ENCODE results near the gene CDK14. TPM values are rescaled to one million over a fixed set of nuclear protein-coding genes. Genes with fewer than 3 reads are reported as not detected.
"Not testable (repeated sequence)": the region's sequence is repeated elsewhere in the genome, so short reads cannot be mapped to it uniquely, and the experiment has no call there.

The CDK14 gene
- total RNA-seq, 4 donors from 2014 or later, result 0.18 to 74.3 (median 7.3) TPM

GRCh38 chr7:91164506-91164905 is 568.4 kb downstream of the CDK14 start:
- Histone ChIP-seq H3K27ac (no peak overlapping the region), H3K36me3 (no peaks in the 10 kb centered on the region)
- no peak for TF ChIP-seq POLR2A (IDR thresholded peaks at IDR 0.05)
- TF ChIP-seq, protein P1, sequence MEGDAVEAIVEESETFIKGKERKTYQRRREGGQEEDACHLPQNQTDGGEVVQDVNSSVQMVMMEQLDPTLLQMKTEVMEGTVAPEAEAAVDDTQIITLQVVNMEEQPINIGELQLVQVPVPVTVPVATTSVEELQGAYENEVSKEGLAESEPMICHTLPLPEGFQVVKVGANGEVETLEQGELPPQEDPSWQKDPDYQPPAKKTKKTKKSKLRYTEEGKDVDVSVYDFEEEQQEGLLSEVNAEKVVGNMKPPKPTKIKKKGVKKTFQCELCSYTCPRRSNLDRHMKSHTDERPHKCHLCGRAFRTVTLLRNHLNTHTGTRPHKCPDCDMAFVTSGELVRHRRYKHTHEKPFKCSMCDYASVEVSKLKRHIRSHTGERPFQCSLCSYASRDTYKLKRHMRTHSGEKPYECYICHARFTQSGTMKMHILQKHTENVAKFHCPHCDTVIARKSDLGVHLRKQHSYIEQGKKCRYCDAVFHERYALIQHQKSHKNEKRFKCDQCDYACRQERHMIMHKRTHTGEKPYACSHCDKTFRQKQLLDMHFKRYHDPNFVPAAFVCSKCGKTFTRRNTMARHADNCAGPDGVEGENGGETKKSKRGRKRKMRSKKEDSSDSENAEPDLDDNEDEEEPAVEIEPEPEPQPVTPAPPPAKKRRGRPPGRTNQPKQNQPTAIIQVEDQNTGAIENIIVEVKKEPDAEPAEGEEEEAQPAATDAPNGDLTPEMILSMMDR (IDR thresholded peaks at IDR 0.05), result no peak

DNA sequence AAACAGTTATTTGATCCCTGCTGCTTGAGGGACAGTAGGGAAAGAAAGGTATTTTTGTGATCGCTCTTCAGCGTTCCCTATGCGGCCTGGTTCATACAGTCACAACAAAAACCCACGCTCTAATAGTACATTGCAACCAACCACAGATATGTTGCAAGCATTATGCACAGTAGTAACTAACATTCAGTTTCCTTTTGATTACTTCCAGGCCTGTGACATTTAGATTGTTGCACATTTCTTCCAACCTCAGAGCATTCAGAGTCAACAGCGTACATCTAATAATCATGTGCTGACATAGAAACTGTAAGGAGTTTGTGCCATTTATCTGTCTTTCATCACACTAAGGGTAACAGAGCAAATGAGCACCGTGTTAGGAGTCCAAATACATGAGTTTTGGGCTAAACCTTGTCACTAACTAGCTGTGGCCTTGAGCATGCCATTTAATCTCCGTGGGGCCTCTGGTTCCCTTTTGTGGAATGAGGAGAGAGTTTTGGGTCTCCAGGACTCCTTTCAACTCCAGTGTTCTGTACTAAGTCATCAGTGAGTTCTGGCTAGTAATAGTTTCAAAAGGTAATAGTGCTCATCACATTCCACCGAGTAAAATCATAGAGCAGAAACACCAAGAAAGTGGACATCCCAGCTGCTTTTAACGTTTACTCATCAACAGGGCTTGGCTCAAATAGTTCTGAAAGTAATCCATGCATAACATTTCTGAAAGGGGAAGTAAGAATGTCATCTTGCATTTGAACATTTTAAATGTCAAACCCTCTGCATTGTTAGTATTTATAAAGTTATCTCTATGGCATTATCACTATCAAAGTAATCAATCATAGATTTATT is 569.1 kb downstream of the CDK14 start:
- Histone ChIP-seq H3K9me3 (no peaks in the 10 kb centered on the region), H3K4me3 (no peak overlapping the region), H3K27ac (peak overlapping the region in 1 of 4 donors; percentile 5), H3K27me3 (no peaks in the 10 kb centered on the region), H3K36me3 (no peaks in the 10 kb centered on the region), H3K4me1 (no peaks in the 10 kb centered on the region)
- TF ChIP-seq, protein P1 (IDR thresholded peaks at IDR 0.05), result no peak
- no peak for TF ChIP-seq POLR2A (IDR thresholded peaks at IDR 0.05)
- no peak for DNase-seq

More at GRCh38 chr7:91164506-91164905, 568.4 kb downstream of the CDK14 start:
- no peaks in the 10 kb centered on the region for H3K4me1 ChIP-seq
- no peak for DNase-seq
- no peaks in the 10 kb centered on the region for H3K27me3 ChIP-seq
- no peaks in the 10 kb centered on the region for H3K9me3 ChIP-seq
- no peak overlapping the region for H3K4me3 ChIP-seq

GRCh38 chr7:91165846-91166230 is 569.7 kb downstream of the CDK14 start:
- Histone ChIP-seq H3K36me3 (no peaks in the 10 kb centered on the region), H3K4me1 (no peaks in the 10 kb centered on the region), H3K27me3 (no peaks in the 10 kb centered on the region), H3K9me3 (no peaks in the 10 kb centered on the region), H3K27ac (no peak overlapping the region), H3K4me3 (no peak overlapping the region)
- no peak for TF ChIP-seq POLR2A (IDR thresholded peaks at IDR 0.05)
- TF ChIP-seq, protein P1 (IDR thresholded peaks at IDR 0.05), result no peak
- DNase-seq, result no peak

DNA sequence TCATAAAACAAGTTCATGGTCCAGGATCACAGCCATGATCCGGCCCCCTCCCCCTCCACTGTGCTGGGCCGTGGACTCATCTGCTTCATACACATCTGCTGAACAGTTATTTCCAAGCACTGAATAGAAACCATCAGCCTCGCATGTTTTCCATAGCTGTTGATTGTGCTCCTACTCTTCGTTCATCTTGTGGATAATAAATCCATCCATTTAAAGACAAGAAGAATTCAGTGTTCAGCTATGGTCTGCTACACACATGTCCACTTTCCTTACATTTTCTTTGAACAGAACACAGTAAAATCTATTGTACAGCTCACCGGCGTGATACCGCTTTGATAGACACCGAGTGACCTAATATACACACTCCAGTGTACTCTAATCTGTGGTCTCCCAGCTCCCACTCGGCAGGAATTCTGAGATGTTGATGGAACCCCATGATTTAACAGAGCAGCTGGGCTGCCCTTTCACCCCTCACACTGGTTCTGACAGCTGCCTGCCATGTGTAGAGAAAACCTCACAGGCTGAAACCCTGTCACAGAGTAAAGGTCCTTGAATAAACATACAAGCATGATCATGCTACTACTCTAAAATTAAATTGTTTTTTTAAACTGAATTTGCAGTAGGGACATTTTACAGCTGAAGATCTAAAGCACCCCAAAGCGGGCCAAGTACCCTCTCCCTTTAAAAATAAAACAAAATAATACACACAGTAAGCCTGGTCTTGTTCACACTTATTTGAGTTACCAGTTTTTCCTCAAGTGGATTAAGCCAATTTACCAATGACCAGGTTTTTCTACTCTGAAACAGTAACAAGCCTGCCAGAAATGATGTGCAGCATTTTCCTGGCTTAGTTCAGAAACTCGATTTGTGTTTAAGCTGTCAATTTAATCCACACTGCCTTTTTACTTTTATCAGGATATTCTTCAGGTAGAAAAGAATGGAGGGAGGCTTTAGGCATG is 573.0 kb downstream of the CDK14 start:
- TF ChIP-seq POLR2A (IDR thresholded peaks at IDR 0.05), result no peak
- TF ChIP-seq, protein P1 (IDR thresholded peaks at IDR 0.05), result no peak
- no peak overlapping the region for H3K4me3 ChIP-seq
- no peaks in the 10 kb centered on the region for H3K27me3 ChIP-seq
- no peaks in the 10 kb centered on the region for H3K4me1 ChIP-seq
- H3K9me3 ChIP-seq, result no peaks in the 10 kb centered on the region
- H3K27ac ChIP-seq, result no peak overlapping the region
- DNase-seq, result no peak
- no peaks in the 10 kb centered on the region for H3K36me3 ChIP-seq

GRCh38 chr7:91169830-91170191 is 573.7 kb downstream of the CDK14 start:
- Histone ChIP-seq H3K27me3 (no peaks in the 10 kb centered on the region), H3K9me3 (no peaks in the 10 kb centered on the region), H3K4me3 (no peak overlapping the region), H3K36me3 (no peaks in the 10 kb centered on the region), H3K27ac (no peak overlapping the region), H3K4me1 (no peaks in the 10 kb centered on the region)
- DNase-seq, result no peak
- no peak for TF ChIP-seq POLR2A (IDR thresholded peaks at IDR 0.05)

DNA sequence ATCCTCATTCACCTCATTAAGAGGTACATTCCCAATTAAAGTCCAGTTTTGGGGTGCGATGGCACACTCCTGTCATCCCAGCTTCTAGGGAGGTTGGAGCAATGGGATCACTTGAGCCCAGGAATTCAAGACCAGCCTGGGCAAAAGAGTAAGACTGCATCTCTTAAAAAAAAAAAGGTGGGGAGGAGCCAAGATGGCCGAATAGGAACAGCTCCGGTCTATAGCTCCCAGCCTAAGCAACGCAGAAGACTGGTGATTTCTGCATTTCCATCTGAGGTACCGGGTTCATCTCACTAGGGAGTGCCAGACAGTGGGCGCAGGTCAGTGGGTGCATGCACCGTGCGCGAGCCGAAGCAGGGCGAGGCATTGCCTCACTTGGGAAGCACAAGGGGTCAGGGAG is 577.1 kb downstream of the CDK14 start:
- DNase-seq, H3K27me3 ChIP-seq, H3K36me3 ChIP-seq, H3K27ac ChIP-seq, H3K4me1 ChIP-seq, H3K4me3 ChIP-seq, H3K9me3 ChIP-seq: not testable (repeated sequence)
